Activated CD4-positive, alpha-beta T cell treated with anti-CD3 and anti-CD28 coated beads, Interleukin-2, Interleukin-4, amounts not matched to agents 100 ng/mL and 50 ng/mL, durations not matched to agents 16 hours and 8 hours (primary cell): Measurements from ENCODE around the gene BICD2.

Experiments
- DNase-seq: peaks from one replicate; pipeline ENCODE4 v3.0.0-alpha.2; 2020; ENCODE audit warnings: low spot score

Gene BICD2

DNA sequence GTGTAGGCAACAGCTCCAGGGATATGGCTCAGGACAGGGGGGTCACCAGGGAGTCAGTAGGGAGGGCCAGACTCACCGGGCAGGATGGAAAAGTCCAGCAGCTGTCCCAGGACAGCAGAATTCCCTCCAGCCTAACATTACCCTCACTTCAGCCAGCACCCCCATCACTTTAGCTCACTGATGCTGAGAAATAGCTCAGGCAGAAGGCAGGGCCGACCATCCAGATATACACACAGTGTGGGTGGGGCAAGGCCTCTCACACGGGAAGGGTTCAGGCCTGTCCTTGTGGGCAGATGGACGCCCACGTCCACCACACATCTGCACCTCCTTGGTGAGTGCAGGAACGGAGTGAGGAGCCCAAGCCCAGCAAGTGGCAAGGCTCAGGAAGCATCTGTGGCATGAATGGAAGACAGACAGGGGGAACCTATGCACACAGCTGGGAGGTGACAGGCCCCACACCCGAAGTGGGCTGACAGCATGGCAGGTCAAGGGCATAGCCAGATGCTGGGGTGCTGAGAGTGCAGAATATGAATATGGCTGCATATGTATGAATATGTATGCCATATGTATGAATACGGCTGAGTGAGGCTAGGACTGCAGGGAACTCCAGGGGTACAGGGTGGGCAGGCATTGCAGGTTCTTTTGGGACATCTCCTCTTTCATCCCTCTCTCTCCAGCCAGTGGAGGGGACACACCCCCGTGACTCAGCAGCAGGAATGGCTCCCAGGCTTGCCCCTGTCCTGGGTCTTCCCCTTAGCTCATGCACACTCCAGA, 17.0 kb downstream of the BICD2 start:
- no peak for DNase-seq

DNA sequence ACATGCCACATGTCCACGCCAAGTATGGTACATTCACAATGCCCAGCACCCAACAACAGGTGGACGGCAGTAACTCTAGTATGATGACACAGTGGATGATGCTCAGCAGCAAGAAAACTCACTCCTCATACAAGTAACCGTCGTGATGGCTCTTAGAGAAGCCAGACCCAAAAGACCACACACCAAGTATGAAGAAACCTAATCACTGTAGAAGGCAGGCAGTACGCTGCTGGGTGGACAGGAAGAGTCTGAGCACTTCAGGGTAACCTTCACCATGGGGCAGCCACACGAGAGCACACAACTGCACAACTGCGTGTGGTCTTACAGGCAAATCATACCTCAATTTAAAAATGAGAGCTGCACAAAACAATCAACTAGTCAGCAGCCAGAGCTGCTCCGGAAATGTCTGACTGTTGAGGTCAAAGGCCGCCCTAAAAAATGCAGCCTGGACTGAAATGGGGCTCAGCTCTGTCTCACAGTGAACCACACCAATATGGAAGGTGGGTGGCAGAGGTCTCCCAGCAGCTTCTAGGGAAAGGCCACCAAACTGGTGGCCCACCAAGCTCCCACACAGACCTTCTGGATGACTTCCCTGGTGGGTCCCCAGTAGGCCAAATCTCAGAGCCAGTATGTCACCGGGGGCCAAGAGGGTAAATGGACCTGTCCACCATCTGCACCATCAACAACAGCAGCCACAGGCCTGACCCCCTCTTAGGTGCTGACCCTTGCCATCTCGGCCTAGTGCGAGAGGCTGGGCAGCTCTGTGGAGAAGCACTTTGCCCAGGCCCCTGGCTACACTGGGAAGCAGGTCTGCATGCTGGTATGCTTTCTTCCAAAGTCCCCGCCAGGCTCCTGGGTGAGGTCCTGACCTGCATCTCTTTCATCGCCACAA, 17.8 kb downstream of the BICD2 start:
- no peak for DNase-seq

DNA sequence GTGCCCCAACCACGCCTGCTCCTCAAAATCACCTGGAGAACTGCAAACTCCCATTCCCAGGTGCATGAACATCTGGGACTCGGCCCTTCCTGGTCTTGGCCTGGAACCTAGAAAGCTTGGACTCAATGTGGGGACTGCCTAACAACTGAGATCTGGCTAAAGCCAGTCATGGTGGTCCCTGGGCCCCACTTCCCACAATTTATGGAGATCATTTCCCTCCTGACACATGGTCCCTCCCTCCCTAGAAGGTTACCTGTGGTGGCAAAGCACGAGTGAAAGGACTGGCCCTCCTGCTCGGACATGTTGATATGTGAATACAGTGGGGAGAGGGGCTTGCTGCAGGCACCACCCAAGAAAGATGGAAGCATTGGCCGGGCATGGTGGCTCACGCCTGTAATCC, 18.8 kb downstream of the BICD2 start:
- DNase-seq: no peak

DNA sequence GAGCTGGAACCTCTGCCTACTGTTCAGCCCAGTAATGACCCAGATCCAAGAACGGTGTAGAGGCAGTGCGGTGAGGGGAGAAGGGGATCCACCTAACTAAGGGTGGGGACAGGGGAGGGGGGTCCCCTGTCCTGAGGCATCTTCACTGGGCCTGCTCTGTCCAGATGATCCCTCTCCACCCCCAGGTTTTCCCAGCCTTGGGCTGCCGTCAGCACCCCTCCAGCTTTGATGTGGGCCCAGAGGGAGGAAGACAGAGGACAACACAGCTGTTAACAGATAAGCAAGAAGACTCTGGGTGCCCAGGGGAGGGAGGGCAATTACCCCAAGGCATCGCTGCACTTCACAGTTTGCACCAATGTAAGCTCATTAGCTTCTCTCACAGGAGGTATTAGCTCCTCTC, 19.3 kb downstream of the BICD2 start:
- DNase-seq: no peak

DNA sequence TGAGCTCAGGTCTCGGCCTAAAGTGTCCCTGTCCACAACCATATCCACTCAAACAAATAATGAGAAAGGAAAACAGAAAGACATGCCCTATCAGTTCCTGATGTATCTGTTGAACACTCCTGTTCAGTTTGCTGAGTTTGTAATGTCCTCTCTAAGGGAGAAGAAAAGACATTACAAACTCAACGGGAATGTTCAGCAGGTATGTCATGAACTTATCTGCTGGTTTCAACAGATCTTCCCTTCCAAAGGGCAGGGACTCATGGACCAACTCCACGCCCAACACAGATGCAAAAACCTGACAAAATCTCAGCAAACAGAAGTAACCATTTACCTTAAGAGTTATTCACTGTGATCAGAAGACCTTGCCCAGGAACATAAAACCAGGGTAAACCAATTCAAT, 23.7 kb downstream of the BICD2 start:
- no peak for DNase-seq

DNA sequence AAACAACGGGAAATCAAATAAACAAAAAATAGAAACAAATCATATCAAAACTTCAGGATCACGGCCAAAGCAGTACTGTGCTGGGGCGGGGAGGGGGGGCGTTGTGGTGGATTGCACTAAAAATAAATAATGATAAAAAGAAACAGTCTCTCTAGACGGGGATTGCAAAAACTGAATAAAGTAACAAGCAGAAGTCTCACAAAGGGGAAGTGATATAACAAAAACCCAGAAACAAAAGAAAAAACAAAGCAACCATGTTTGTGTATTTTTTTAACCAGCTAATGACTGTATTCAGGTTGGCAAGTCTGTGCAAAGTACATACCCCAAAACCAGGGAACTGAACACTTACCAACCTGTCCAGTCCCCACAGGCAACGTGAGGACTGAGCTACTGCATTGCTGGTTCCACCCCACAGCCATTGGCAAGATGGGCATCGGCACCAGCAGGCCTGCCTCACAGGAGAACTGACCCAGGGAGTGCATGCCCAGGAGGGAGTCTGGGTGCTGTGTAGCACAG, 24.1 kb downstream of the BICD2 start:
- DNase-seq: no peak

DNA sequence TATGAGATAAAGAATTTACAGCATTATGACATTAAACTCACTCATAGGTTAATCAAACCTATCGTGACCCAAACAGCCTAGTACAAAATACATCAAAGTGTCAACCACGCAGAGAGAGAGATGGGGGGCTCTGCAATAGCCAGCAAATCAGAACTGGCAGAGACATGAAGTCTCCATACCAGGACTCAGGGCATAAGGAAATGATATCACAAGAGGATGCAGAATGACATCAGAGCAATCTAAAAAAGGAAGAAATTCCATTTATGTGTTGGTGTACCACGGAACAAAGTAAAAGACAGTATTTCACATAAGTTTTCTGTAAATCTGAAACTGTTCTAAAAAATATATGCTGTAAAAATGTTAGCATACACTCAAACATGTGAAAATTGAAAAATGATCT, 24.6 kb downstream of the BICD2 start:
- DNase-seq: no peak

DNA sequence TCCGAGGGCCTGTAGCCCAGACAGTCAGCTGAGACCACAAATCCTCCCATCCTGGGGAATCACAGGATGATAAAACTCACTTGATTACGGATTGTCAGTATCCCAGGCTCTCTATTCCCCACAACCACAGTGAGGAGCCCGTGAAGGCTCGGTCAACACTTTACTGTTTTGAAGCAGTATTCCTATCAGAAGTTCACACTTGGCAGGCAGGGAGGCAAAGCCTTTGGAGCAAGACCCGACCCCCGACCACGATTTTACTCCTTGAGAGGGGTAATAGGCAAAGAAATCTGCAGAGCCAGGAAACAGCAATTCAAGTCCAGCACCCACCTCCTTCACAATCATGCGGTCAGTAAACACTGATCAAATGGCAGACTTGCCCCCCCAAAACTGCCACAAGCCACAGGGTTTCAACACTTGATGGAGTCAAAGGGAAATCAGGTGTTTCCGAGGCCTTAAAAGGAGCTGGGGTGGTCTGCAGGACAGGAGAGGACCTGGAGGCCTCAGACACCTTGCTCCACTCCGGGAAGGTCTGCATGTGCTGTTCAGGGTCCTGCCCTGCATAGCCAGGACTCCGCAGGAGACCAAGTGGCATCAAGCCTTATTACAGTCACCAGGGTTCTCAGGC, 25.2 kb downstream of the BICD2 start:
- DNase-seq: no peak

DNA sequence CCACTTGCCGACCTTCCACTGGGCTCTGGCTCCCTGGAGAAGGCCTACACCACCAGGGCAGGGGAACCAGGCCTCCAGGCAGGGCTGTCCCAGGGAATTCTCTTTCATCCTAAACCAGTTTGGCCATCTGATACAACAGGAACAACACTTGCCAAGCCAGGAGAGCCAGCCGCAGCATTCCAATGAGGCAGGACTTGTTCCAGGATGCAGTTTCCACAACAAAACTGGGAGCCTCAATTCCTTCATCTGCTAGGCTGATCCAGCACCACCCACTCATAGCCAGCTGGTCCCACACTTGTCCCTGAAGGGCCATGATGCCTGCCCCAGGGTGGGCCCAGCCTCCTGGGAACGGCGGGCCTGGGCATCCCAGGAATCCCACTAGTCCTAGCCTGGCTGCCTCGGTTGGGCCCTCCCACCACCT, 26.0 kb downstream of the BICD2 start:
- DNase-seq: no peak

DNA sequence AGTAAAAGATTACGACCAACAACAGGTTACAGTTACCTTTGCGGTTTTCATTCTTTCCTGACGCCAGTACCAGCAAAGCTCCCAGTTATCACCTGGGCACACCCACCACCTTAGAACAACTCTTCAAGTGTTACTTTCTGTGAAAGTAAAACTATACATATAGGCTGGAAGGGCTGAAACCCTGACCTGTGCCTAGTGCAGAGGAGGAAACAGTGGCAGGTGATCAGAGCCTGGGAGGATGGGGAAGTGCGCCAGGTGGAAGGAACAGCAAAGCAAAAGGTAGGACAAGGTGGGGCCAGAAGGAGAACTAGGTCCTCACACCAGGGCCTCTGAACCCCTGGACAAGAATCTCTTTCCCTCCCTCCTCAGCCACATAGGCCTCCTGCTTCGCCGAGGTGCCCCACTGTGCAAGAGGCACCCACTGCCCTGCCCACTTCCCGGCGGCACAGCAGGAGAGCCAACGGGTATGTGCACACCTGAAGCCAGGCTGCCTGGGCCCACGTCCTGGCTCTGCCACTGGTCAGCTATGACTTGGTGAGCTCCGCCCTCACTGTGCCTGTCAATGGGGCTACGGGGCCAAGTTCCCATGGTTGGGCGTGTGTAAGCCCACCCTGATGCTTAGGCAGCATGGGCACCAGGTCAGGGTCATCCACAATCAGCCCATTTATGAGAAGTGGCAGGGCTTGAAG, 26.9 kb downstream of the BICD2 start:
- DNase-seq: no peak

DNA sequence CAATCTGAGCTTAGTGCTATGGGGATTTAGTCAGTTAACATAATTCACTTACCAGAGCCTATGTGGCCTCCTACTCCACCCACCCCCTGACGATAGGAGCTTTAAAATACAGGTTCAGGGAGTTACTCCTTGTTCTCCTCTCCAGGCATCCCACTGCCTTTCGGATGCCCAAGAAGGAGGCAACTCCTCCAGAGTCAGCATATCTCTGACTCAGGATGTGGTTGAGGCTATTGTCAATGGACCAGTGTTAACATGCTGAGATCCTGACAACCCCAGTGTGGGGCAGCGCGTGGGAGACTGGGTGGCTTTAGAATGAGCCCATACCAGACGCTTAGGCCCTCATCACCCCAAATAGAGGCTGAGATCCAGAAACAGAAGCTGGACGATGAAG, 27.4 kb downstream of the BICD2 start:
- no peak for DNase-seq

DNA sequence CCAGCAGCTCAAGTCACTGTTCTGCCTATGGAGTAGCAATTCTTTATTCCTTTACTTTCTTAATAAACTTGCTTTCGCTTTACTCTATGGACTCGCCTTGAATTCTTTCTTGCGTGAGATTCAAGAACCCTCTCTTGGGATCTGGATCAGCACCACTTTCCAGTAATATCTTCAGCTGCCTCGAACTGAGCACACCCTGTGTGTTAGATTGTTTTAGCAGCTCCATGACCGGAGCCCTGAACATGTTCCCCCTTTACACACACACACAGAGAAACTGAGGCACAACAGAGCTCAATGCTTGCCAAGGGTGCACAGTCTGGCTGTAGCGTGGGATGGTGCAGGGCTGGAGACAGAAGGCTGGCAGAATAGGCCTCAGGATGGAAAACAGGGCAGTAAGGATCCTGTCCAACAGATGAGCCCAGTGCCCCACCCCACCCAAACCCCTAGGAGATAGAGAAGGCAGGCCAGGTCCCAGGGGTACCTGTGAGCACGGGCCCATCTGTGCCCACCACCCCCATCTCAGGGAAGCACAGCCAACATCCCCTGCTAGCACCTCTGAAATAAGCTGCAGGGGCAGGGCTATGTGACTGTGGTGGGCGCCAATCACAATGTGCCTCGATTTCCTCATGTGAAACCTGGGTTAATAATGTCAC, 27.9 kb downstream of the BICD2 start:
- no peak for DNase-seq

DNA sequence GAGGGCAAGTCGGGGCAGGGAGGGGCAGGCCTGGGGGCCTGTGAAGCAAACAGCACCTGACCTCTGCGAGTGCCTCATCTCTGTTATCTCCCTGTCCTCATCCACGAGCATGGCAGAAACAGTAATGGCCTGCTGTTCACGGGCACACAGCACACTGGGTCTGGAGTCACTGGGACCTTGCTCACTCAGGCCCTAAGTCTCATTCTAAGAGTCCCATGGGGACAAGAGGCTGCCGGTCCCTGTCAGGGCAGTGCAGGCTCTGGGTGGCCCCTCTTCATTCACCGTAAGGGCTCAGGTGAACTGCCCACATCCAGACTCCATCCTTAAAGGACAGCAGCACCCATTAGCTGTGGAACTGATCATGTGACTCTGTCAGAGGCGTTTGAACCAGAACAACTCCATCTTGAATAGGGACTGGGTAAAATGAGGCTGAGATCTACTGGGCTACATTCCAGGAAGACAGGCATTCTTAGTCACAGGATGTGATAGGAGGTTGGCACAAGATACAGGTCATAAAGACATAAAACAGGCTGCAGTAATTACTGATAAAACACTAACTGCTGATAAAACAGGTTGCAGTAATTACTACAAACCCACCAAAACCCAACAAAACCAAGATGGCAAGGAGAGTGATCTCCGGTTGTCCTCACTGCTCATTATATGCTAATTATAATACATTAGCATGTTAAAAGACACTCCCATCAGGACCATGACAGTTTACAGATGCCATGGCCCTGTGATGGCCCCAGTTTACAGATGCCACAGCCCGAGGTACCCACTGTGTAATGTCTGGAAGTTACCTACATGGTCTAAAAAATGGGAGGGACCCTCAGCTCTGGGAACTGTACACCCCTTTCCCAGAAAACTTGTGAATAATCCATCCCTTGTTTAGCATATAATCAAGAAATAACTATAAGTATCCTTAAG, 28.7 kb downstream of the BICD2 start:
- DNase-seq: no peak

DNA sequence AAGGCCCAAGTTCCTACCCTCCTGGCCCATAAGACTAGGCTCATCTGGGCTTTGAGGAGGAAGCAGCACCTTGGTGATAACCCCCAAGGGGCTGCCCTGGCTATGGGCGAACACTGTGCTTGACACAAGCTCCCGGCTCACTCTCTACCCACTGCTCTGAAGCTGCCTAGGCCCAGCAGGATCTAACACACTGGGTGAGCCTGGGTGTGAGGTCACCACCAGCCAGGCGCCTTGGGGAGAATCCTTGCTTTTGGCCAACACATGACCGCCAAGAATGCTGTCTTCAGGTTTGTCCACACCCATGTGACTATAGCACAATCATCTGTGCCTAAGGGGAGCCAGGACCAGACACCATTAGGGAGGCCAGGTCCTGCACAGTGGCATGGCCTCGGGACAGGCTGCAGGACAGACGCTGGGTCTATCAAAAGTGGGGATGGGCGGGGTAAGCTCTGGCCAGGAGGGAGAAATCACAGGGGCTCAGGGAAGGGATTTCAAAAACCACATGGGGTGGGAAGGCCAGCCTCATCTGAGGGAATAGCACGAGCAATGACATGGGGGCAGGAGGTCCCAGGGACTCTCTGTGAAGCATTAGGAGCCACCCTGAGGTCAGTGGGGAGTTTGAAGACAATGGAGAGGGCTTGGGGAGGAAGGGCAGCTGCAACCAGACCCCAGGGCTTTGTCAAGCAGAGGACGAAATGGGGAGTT, 29.6 kb downstream of the BICD2 start:
- no peak for DNase-seq

DNA sequence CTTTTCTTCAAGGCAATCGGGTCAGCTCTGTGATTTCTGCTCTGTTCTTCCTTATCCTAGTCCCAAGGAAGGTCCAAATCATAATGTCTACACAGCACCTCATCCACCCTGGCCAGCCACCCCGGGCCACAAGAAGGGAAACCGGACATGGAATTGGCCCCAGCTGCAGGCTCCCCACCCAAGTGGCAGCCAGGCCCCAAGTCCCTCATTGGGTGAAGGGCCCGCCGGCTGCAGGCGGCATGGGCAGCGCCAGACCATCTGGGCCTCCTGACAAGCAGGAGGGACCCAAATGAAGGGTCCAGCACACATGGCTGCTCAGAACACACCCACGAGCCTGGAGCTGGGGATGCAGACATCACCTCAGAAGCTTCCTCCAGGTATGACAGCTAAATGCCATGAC, 33.7 kb downstream of the BICD2 start:
- no peak for DNase-seq

DNA sequence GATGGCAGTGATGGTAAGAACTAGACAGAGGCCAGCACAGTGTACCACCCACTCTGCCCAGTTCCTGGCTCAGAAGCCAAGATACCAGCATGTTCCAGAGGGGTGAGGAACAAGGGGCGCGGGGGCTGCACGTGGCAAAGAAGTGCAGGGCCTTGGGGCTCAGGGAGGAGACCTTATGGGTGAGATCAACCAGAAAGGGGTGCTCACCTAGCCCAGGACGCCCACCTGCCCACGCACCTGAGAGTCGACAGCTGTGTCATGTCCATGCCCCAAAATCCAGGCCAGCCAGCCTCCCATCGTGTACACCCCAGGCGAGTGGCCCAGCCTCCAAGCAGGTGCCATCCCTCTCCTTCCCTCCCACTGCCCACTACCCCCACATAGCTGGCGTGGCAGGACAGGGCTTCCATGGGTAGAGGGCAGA, 34.9 kb downstream of the BICD2 start:
- DNase-seq: no peak

DNA sequence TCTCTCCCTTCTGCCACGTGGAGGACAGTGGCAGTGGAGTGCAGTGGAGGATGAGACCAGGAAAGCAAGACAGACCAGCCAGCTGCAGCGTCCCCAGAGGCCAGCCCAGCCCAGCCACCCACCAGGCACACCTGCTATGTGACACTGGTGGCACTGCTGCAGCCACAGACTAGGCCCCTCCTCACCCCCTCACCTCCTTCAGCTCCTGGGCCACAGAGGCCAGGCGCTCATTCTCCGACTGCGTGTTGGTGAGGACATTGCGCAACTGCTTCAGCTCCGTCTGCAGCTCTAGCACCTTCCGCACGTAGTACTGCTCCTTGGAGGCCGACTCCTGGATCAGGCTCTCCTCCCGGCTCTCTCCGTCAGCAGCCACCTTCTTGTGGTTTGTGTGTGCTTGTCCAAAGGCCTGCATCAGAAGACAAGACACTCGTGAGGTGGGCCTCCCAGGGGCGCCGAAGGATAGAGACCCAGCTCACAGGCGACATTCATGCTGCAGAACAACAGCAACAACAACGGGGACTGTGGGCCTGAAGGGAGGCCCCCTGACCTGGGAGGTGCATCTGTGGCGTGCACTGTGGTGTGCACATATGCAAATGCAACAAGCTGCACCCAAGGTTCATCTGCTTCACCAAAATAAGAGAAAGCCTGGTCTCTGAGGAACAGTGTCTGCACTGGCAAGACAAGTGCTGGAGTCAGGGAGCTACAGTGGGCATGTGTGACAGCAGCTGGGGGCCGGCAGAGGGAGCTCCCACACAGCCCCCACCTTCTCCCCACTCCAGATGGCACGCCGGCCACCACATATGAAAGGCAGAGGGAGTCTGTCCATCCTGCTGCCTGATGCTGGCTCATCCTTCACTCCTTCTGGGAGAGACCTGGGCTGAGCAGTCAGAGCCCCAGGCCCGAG, 35.5 kb downstream of the BICD2 start:
- no peak for DNase-seq
